ENCODE measurements around the gene ZNF346.

GRCh38 chr5:177064500-177065277 lies 42.2 kb downstream of the ZNF346 start:
- TF ChIP-seq CBX5 (IDR thresholded peaks at IDR 0.05; ENCODE audit: low read depth), result no peak
- TF ChIP-seq ZNF207 (IDR thresholded peaks at IDR 0.05; ENCODE audit: borderline replicate concordance), result no peak
- TF ChIP-seq ZNF384 (IDR thresholded peaks at IDR 0.05; ENCODE audit: borderline replicate concordance, low read depth, low read length), result no peak
- TF ChIP-seq POLR2A (IDR thresholded peaks at IDR 0.05; ENCODE audit: low read depth, low read length), result no peak
- TF ChIP-seq NRF1 (conservative IDR thresholded peaks at IDR 0.05; ENCODE audit: low read depth, low read length), result no peak
- TF ChIP-seq, protein P1, sequence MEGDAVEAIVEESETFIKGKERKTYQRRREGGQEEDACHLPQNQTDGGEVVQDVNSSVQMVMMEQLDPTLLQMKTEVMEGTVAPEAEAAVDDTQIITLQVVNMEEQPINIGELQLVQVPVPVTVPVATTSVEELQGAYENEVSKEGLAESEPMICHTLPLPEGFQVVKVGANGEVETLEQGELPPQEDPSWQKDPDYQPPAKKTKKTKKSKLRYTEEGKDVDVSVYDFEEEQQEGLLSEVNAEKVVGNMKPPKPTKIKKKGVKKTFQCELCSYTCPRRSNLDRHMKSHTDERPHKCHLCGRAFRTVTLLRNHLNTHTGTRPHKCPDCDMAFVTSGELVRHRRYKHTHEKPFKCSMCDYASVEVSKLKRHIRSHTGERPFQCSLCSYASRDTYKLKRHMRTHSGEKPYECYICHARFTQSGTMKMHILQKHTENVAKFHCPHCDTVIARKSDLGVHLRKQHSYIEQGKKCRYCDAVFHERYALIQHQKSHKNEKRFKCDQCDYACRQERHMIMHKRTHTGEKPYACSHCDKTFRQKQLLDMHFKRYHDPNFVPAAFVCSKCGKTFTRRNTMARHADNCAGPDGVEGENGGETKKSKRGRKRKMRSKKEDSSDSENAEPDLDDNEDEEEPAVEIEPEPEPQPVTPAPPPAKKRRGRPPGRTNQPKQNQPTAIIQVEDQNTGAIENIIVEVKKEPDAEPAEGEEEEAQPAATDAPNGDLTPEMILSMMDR (IDR thresholded peaks at IDR 0.05 in 2 of 3, conservative IDR thresholded peaks at IDR 0.05 in 1 of 3; ENCODE audit: control insufficient read depth in 2 of 3, extremely low read depth in 1 of 3, insufficient read depth in 1 of 3, low read depth in 3 of 3, low read length in 3 of 3), result no peak
- TF ChIP-seq NFYA (IDR thresholded peaks at IDR 0.05; ENCODE audit: borderline replicate concordance, low read depth, low read length), result no peak
- TF ChIP-seq TCF12 (IDR thresholded peaks at IDR 0.05; ENCODE audit: low read depth, low read length), result no peak
- TF ChIP-seq NR2C2 (IDR thresholded peaks at IDR 0.05; ENCODE audit: borderline replicate concordance, control insufficient read depth, insufficient read length, low read depth), result no peak
- TF ChIP-seq CBX3 (IDR thresholded peaks at IDR 0.05; ENCODE audit: borderline replicate concordance, low read depth), result no peak
- no peak for TF ChIP-seq MAX (IDR thresholded peaks at IDR 0.05; ENCODE audit: low read depth, low read length)
- TF ChIP-seq SP1 (IDR thresholded peaks at IDR 0.05; ENCODE audit: low read depth, low read length), result no peak
- TF ChIP-seq JUNB (IDR thresholded peaks at IDR 0.05), result no peak
